CD4-positive, alpha-beta T cell treated with Interleukin-15 for 1 hour (primary cell): ENCODE results near the gene DPYD.
A peak's percentile ranks its signal among the peaks of the same experiment; 100 is the strongest.

Source experiments
- DNase-seq: peaks from one replicate; pipeline ENCODE4 v3.0.0-alpha.2; 2020

DPYD gene

GRCh38 chr1:97906567-97907241 lies 14.1 kb downstream of the DPYD start:
- DNase-seq, result peak; percentile 43

- no peak for DNase-seq
Measured at GRCh38 chr1:97905141-97905940, 15.5 kb downstream of the DPYD start.

GRCh38 chr1:97904534-97904933 lies 16.3 kb downstream of the DPYD start:
- DNase-seq, result no peak

- no peak for DNase-seq
Measured at GRCh38 chr1:97903626-97904025, 17.2 kb downstream of the DPYD start.

GRCh38 chr1:97902067-97902466 lies 18.8 kb downstream of the DPYD start:
- DNase-seq, result no peak

GRCh38 chr1:97901017-97901658 lies 19.7 kb downstream of the DPYD start:
- no peak for DNase-seq

- DNase-seq, result no peak
Measured at GRCh38 chr1:97898948-97899347, 21.9 kb downstream of the DPYD start.

GRCh38 chr1:97895278-97895677 lies 25.6 kb downstream of the DPYD start:
- DNase-seq, result no peak

- no peak for DNase-seq
Measured at GRCh38 chr1:97893844-97894243, 27.0 kb downstream of the DPYD start.

- DNase-seq, result no peak
Measured at GRCh38 chr1:97886199-97886598, 34.6 kb downstream of the DPYD start.

- no peak for DNase-seq
Measured at GRCh38 chr1:97883823-97884222, 37.0 kb downstream of the DPYD start.

- DNase-seq, result no peak
Measured at GRCh38 chr1:97877307-97877706, 43.5 kb downstream of the DPYD start.

GRCh38 chr1:97875996-97876395 lies 44.8 kb downstream of the DPYD start:
- DNase-seq, result no peak

- DNase-seq, result no peak
Measured at GRCh38 chr1:97870589-97870988, 50.2 kb downstream of the DPYD start.

- DNase-seq, result no peak
Measured at GRCh38 chr1:97869441-97869840, 51.4 kb downstream of the DPYD start.

- no peak for DNase-seq
Measured at GRCh38 chr1:97867127-97867526, 53.7 kb downstream of the DPYD start.

- no peak for DNase-seq
Measured at GRCh38 chr1:97864615-97865014, 56.2 kb downstream of the DPYD start.

GRCh38 chr1:97853221-97853620 lies 67.6 kb downstream of the DPYD start:
- no peak for DNase-seq

- no peak for DNase-seq
Measured at GRCh38 chr1:97849345-97850340, 71.2 kb downstream of the DPYD start.

GRCh38 chr1:97845805-97846204 lies 75.0 kb downstream of the DPYD start:
- DNase-seq, result no peak

- no peak for DNase-seq
Measured at GRCh38 chr1:97844552-97845089, 76.2 kb downstream of the DPYD start.

- no peak for DNase-seq
Measured at GRCh38 chr1:97841338-97841737, 79.5 kb downstream of the DPYD start.
